ENCODE measurements around the gene KDM4B. TPM values are rescaled to one million over a fixed set of nuclear protein-coding genes. Genes with fewer than 3 reads are reported as not detected.

The KDM4B gene
- total and polyA plus RNA-seq, 10 of the 15 experiments (the other 5 are each of a cell fraction or from before 2014, with no cell fraction given) = 0.47 to 49.6 (median 16.2) TPM

DNA sequence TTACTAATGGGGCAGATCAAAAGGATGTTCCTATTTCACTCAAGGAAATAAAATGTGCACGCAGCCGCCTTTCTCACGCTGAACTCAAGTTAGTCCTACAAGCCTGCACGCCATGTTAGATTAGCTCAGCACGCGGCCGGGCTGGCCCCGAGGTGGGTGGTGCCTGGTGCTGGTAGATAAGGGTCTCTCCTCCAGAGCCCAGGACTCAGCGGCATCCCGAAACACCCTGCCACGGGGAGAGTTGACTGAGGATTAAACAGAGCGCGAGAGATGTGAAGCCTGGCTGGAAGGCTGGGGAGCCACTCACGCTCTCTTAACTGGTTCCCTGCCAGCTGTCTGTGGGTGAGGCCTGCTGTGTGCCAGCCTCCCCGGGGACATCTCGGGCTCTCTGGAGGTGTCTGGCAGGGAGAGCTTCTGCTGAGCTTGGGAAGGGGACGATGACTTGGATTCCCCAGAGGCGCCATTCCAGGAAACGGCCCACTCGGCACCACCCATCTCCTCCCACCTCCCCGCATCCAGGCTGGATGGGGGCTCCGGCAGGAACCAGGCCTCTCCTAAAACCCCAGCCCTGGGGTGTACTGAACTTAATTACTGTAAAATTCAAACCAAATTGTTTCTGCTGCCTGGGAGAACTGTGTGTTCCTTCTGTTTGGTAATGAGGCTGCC, 122.2 kb downstream of the KDM4B start:
- Histone ChIP-seq H3K79me2 (ENCODE audit: control insufficient read depth, insufficient read depth, low read length) (no peaks in the 10 kb centered on the region), H3K36me3 (ENCODE audit: control insufficient read depth in 2 of 2, insufficient read depth in 2 of 2, low read length in 1 of 2) (peaks cover 2 to 10% of the 10 kb centered on the region in 2 experiments; a peak in 3 of 4 replicates), H3K4me1 (ENCODE audit: control insufficient read depth, insufficient read depth, low read length) (no peaks in the 10 kb centered on the region), H3K4me3 (no peak overlapping the region), H3K4me2 (ENCODE audit: control insufficient read depth, insufficient read depth) (no peak overlapping the region), H3K27ac (ENCODE audit: control insufficient read depth, insufficient read depth) (no peak overlapping the region), H3K27me3 (replicated peaks in 1 of 2; ENCODE audit: control insufficient read depth in 2 of 2, insufficient read depth in 2 of 2, low read length in 1 of 2) (no peaks in the 10 kb centered on the region), H3K9me3 (replicated peaks; ENCODE audit: control insufficient read depth, insufficient read depth, low read length) (peaks cover 3% of the 10 kb centered on the region; the same call in 1 of the 3 replicates), H2AFZ (ENCODE audit: control insufficient read depth, low read depth, low read length) (no peak overlapping the region), H3K9ac (ENCODE audit: control insufficient read depth, insufficient read depth, low read length) (no peak overlapping the region), H4K20me1 (ENCODE audit: control insufficient read depth, insufficient read depth) (no peaks in the 10 kb centered on the region)
- ChIA-PET POLR2A (no interaction called here), SMC1A (ENCODE audit: uncharacterized antibody, unreplicated experiment) (no interaction called here), RAD21 (ENCODE audit: unreplicated experiment) (no interaction called here), CTCF (no interaction called here)
- ATAC-seq (no peak), DNase-seq (ENCODE audit: low read depth, low spot score) (no peak), FAIRE-seq (no peak)
- intact Hi-C loops (cut with micrococcal nuclease; ENCODE audit: unreplicated experiment) = no loop called here
- in situ Hi-C loops (cut with MboI) = no loop called here
- no TSS peak for BruUV-seq (replicated peaks)
- WGBS (ENCODE audit: insufficient coverage, insufficient replicate concordance, low lambda C conversion rate, missing lambda C conversion rate) = 86% methylated on average over 22 of the region's 22 CpGs
- TF ChIP-seq ZZZ3 (IDR thresholded peaks at IDR 0.05; ENCODE audit: control insufficient read depth, insufficient read length, low read depth) = no peak
- TF ChIP-seq ZNF207 (IDR thresholded peaks at IDR 0.05; ENCODE audit: borderline replicate concordance) = no peak
- no peak for TF ChIP-seq ZNF24 (IDR thresholded peaks at IDR 0.05)
- TF ChIP-seq, protein P1, sequence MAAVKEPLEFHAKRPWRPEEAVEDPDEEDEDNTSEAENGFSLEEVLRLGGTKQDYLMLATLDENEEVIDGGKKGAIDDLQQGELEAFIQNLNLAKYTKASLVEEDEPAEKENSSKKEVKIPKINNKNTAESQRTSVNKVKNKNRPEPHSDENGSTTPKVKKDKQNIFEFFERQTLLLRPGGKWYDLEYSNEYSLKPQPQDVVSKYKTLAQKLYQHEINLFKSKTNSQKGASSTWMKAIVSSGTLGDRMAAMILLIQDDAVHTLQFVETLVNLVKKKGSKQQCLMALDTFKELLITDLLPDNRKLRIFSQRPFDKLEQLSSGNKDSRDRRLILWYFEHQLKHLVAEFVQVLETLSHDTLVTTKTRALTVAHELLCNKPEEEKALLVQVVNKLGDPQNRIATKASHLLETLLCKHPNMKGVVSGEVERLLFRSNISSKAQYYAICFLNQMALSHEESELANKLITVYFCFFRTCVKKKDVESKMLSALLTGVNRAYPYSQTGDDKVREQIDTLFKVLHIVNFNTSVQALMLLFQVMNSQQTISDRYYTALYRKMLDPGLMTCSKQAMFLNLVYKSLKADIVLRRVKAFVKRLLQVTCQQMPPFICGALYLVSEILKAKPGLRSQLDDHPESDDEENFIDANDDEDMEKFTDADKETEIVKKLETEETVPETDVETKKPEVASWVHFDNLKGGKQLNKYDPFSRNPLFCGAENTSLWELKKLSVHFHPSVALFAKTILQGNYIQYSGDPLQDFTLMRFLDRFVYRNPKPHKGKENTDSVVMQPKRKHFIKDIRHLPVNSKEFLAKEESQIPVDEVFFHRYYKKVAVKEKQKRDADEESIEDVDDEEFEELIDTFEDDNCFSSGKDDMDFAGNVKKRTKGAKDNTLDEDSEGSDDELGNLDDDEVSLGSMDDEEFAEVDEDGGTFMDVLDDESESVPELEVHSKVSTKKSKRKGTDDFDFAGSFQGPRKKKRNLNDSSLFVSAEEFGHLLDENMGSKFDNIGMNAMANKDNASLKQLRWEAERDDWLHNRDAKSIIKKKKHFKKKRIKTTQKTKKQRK (IDR thresholded peaks at IDR 0.05; ENCODE audit: low read depth, low read length) = no peak
- TF ChIP-seq MAX (IDR thresholded peaks at IDR 0.05; ENCODE audit: low read depth, low read length) = no peak
- no peak for TF ChIP-seq EP300 (IDR thresholded peaks at IDR 0.05; ENCODE audit: borderline replicate concordance in 1 of 2, control insufficient read depth in 1 of 2, low read depth in 2 of 2, low read length in 2 of 2)
- TF ChIP-seq USF2 (IDR thresholded peaks at IDR 0.05; ENCODE audit: borderline replicate concordance, low read depth, low read length) = no peak
- no peak for TF ChIP-seq ATF7 (IDR thresholded peaks at IDR 0.05; ENCODE audit: low read depth)
- no peak for TF ChIP-seq CBX3 (IDR thresholded peaks at IDR 0.05; ENCODE audit: borderline replicate concordance, low read depth)
- TF ChIP-seq NFIC (IDR thresholded peaks at IDR 0.05; ENCODE audit: low read depth, low read length) = no peak
- no peak for TF ChIP-seq TCF7 (IDR thresholded peaks at IDR 0.05; ENCODE audit: borderline replicate concordance)
- no peak for TF ChIP-seq ZNF592 (IDR thresholded peaks at IDR 0.05)
- TF ChIP-seq, protein P2, sequence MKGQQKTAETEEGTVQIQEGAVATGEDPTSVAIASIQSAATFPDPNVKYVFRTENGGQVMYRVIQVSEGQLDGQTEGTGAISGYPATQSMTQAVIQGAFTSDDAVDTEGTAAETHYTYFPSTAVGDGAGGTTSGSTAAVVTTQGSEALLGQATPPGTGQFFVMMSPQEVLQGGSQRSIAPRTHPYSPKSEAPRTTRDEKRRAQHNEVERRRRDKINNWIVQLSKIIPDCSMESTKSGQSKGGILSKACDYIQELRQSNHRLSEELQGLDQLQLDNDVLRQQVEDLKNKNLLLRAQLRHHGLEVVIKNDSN (IDR thresholded peaks at IDR 0.05; ENCODE audit: borderline replicate concordance, extremely low read length, insufficient read depth, low read depth, low read length) = no peak
- no peak for TF ChIP-seq SMAD1 (IDR thresholded peaks at IDR 0.05; ENCODE audit: low read depth, partially characterized antibody)

Measured in GM12878 (cell line).